Activated T-helper 9 cell treated with anti-CD3 and anti-CD28 coated beads, Interleukin-2, amount 50 U/mL, for 16 hours (primary cell): ENCODE data around the gene TMEM14A.

ENCODE experiments used
- DNase-seq: peaks from one replicate; pipeline ENCODE4 v3.0.0-alpha.2; 2020; ENCODE audit warnings: low read depth

The TMEM14A gene

DNA sequence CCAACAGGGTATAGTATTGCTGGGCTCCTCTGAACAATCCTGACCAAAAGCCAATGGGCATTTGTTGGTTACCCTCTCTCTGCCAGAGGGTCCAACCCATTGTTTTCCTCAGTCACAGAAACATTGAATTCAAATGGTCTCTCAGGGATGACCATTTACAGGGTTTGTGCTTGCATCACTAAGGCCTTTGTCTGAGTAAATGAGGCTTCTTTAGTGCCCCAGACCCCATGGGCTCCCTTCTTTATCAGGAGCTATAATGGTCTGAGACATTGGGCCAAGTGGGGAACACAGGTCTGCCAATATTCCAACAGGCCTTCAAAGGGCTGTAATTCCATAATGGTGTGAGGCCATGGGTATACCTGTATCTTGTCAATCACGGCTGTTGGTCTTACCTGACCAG, 65.2 kb downstream of the TMEM14A start:
- no peak for DNase-seq
